ENCODE data around the gene TMEM132C.

GRCh38 chr12:128521981-128522380 is 255.0 kb downstream of the TMEM132C start:
- TF ChIP-seq ATOH8 (CRISPR knock-in tag; IDR thresholded peaks at IDR 0.05; ENCODE audit: low read depth) (no peak), SMC3 (IDR thresholded peaks at IDR 0.05) (no peak), POLR2A (IDR thresholded peaks at IDR 0.05; ENCODE audit: low read length) (no peak), NR3C1 (IDR thresholded peaks at IDR 0.05) (no peak), CTCF (IDR thresholded peaks at IDR 0.05) (no peak), RFX5 (IDR thresholded peaks at IDR 0.05) (no peak), KDM1A (IDR thresholded peaks at IDR 0.05; ENCODE audit: low read depth) (no peak), MAZ (IDR thresholded peaks at IDR 0.05; ENCODE audit: borderline replicate concordance, low read depth, low read length) (no peak), ZC3H11A (IDR thresholded peaks at IDR 0.05) (no peak), RAD21 (conservative IDR thresholded peaks at IDR 0.05 in 1 of 2, IDR thresholded peaks at IDR 0.05 in 1 of 2) (no peak)
